ENCODE data around the gene SLC35F3. TPM values are rescaled to one million over a fixed set of nuclear protein-coding genes. Genes with fewer than 3 reads are reported as not detected.

The SLC35F3 gene
- total and polyA plus RNA-seq, 12 donors = 0.12 to 3.2 (median 0.46) TPM

GRCh38 chr1:233897325-233898162 lies 6.9 kb upstream of the SLC35F3 start:
- H3K27me3 ChIP-seq = no peaks in the 10 kb centered on the region
- no peak overlapping the region for H3K4me3 ChIP-seq
- TF ChIP-seq CTCF (IDR thresholded peaks at IDR 0.05) (no peak), POLR2A (IDR thresholded peaks at IDR 0.05) (no peak)
- no peaks in the 10 kb centered on the region for H3K9me3 ChIP-seq (replicated peaks in 1 of 3)
- no peaks in the 10 kb centered on the region for H3K4me1 ChIP-seq (replicated peaks in 1 of 2)
- no peaks in the 10 kb centered on the region for H3K36me3 ChIP-seq (replicated peaks in 1 of 2)
- no peak for DNase-seq
- intact Hi-C loops (cut with DNase I) = no loop called here
- no peak overlapping the region for H3K27ac ChIP-seq
- WGBS, 4 donors = 73 to 78% (median 76%) methylated on average over 6 of the region's 6 CpGs

- intact Hi-C loops (cut with DNase I) = no loop called here
- no peak for DNase-seq
- Histone ChIP-seq H3K4me1 (replicated peaks in 1 of 2) (no peaks in the 10 kb centered on the region), H3K27me3 (peaks cover 23% of the 10 kb centered on the region), H3K36me3 (replicated peaks in 1 of 2) (no peaks in the 10 kb centered on the region), H3K4me3 (no peak overlapping the region), H3K9me3 (replicated peaks in 1 of 3) (no peaks in the 10 kb centered on the region), H3K27ac (no peak overlapping the region)
- TF ChIP-seq CTCF (IDR thresholded peaks at IDR 0.05) = no peak
- no peak for TF ChIP-seq POLR2A (IDR thresholded peaks at IDR 0.05)
- 60 to 70% (median 66%) methylated on average over 3 of the region's 3 CpGs for WGBS, 4 donors
Observed at GRCh38 chr1:233901495-233901894, 3.0 kb upstream of the SLC35F3 start.

DNA sequence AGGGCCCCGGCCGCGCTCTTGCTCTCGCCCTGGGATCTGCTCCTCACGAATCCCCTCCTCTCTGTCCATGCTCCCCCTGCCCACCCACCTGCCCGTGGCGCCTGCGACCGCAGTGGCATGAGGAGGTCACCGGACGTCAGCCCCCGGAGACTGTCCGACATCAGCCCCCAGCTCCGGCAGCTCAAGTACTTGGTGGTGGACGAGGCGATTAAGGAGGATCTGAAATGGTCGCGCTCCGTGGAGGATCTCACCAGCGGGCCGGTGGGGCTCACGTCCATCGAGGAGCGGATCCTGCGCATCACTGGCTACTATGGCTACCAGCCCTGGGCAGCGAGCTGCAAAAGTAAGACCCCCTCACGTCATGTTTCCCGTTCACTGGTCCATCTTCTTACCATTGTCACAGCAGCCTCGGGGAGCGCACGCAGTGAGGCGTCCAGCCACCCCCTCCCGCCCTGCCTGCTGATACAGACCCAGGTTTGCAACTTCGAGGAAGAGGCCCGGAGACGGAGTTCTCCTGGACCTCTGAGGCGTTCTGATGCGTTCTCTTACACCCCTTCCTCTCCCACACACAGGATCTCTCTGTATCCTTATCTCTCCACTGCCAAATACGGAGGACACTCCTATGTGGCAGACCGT lies 1.1 kb downstream of the SLC35F3 start:
- H3K9me3 ChIP-seq (replicated peaks in 1 of 3) = no peaks in the 10 kb centered on the region
- WGBS, 4 donors = 12 to 25% (median 18%) methylated on average over 11 to 40 of the region's 40 CpGs
- peak in 1 of 7 donors; percentile 18 for DNase-seq
- no peaks in the 10 kb centered on the region for H3K4me1 ChIP-seq (replicated peaks in 1 of 2)
- no peaks in the 10 kb centered on the region for H3K36me3 ChIP-seq (replicated peaks in 1 of 2)
- intact Hi-C loops (cut with DNase I) = no loop called here
- H3K4me3 ChIP-seq = peak overlapping the region in 1 of 4 donors; percentile 50
- TF ChIP-seq POLR2A (IDR thresholded peaks at IDR 0.05) = no peak
- TF ChIP-seq CTCF (IDR thresholded peaks at IDR 0.05) = no peak
- peaks cover 23% of the 10 kb centered on the region for H3K27me3 ChIP-seq
- H3K27ac ChIP-seq = peak overlapping the region in 1 of 5 donors; percentile 34

DNA sequence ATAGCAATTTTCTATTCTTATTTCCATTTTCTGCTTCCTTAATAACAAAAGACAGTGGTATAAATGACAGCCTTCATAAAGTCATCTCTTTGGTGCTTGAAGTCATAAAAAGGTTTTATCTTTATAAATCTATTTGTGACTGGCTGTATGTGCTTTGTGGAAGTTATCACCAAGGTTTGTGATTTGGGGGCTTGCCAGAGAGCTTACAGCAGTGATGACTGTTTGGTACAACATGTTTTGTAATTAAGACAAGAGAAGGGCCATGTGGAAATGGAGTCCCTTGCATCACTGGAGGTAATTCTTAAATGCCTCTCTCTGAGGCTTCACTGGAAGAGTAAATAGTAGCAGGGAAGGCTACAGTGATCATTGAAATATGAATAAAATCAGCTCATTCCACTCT lies 2.7 kb downstream of the SLC35F3 start:
- intact Hi-C loops (cut with DNase I) = no loop called here
- DNase-seq = peak in 3 of 7 donors; percentile 12 to 29 (median 18)
- Histone ChIP-seq H3K36me3 (replicated peaks in 1 of 2) (no peaks in the 10 kb centered on the region), H3K9me3 (replicated peaks in 1 of 3) (no peaks in the 10 kb centered on the region), H3K27me3 (peaks cover 23% of the 10 kb centered on the region), H3K27ac (no peak overlapping the region), H3K4me1 (replicated peaks in 1 of 2) (no peaks in the 10 kb centered on the region), H3K4me3 (no peak overlapping the region)
- no peak for TF ChIP-seq POLR2A (IDR thresholded peaks at IDR 0.05)
- TF ChIP-seq CTCF (IDR thresholded peaks at IDR 0.05) = no peak

Measured in adrenal gland (tissue), 12 donors.